ENCODE data around the gene DRC7. TPM values are rescaled to one million over a fixed set of nuclear protein-coding genes. Genes with fewer than 3 reads are reported as not detected.

The DRC7 gene
- total and polyA plus RNA-seq, 10 of the 15 experiments (the other 5 are each of a cell fraction or from before 2014, with no cell fraction given): 0.06 to 0.49 (median 0.14) TPM; not detected in 4

DNA sequence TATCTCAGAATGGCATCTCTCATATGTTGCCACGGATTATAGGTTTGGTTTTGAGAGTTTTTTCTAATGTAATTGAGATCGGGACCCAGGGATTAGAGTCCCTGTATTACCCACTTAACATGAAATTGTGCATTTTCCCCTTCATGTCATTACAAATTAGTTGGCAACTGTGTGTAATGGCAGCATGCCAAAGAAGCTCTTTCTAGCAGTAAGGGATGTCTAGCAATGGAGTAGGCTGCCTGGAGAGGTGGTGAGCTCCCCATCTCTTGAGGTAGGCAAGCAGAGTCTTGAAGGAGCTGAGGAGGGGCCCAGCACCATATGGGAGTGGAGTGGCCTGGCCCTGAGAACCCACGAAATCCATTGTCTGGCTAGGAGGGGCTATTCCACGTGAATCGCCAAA, 30.9 kb downstream of the DRC7 start:
- Histone ChIP-seq H2AFZ (ENCODE audit: control insufficient read depth, low read depth, low read length) (no peak overlapping the region), H3K4me3 (no peak overlapping the region), H3K79me2 (ENCODE audit: control insufficient read depth, insufficient read depth, low read length) (no peaks in the 10 kb centered on the region), H3K4me2 (ENCODE audit: control insufficient read depth, insufficient read depth) (no peak overlapping the region), H3K36me3 (ENCODE audit: control insufficient read depth in 2 of 2, insufficient read depth in 2 of 2, low read length in 1 of 2) (no peaks in the 10 kb centered on the region), H4K20me1 (ENCODE audit: control insufficient read depth, insufficient read depth) (no peaks in the 10 kb centered on the region), H3K9me3 (replicated peaks; ENCODE audit: control insufficient read depth, insufficient read depth, low read length) (no peaks in the 10 kb centered on the region), H3K9ac (ENCODE audit: control insufficient read depth, insufficient read depth, low read length) (no peak overlapping the region), H3K4me1 (ENCODE audit: control insufficient read depth, insufficient read depth, low read length) (no peaks in the 10 kb centered on the region), H3K27me3 (replicated peaks in 1 of 2; ENCODE audit: control insufficient read depth in 2 of 2, insufficient read depth in 2 of 2, low read length in 1 of 2) (no peaks in the 10 kb centered on the region), H3K27ac (ENCODE audit: control insufficient read depth, insufficient read depth) (no peak overlapping the region)
- FAIRE-seq (no peak), DNase-seq (ENCODE audit: low read depth, low spot score) (no peak), ATAC-seq (peak; percentile 10; the same call in 1 of the 3 replicates)
- no TSS peak for BruUV-seq (replicated peaks)
- WGBS (ENCODE audit: insufficient coverage, insufficient replicate concordance, low lambda C conversion rate, missing lambda C conversion rate): 43% methylated on average over 5 of the region's 5 CpGs
- RAD21 ChIA-PET (ENCODE audit: unreplicated experiment): interaction anchor here (1.1 to 1.5 kb wide), 2 partner anchors 10 to 25 kb away, joined by 4 to 5 read pairs; partner anchors contain the start of gene KATNB1
- in situ Hi-C loops (cut with MboI): no loop called here
- CTCF ChIA-PET: interaction anchor here (1.3 to 1.4 kb wide), 2 partner anchors 76 to 149 kb away, joined by 3 to 4 read pairs; no protein-coding TSS in a partner anchor
- POLR2A ChIA-PET: no interaction called here
- SMC1A ChIA-PET (ENCODE audit: uncharacterized antibody, unreplicated experiment): interaction anchor here (2.6 kb wide), 1 partner anchor 10 kb away, joined by 12 read pairs; the partner anchor contains the start of gene KATNB1
- intact Hi-C loops (cut with micrococcal nuclease; ENCODE audit: unreplicated experiment): no loop called here
- TF ChIP-seq TAF1 (IDR thresholded peaks at IDR 0.05; ENCODE audit: borderline replicate concordance, low read depth, low read length) (no peak), ZNF384 (IDR thresholded peaks at IDR 0.05; ENCODE audit: borderline replicate concordance, low read depth, low read length) (no peak)

DNA sequence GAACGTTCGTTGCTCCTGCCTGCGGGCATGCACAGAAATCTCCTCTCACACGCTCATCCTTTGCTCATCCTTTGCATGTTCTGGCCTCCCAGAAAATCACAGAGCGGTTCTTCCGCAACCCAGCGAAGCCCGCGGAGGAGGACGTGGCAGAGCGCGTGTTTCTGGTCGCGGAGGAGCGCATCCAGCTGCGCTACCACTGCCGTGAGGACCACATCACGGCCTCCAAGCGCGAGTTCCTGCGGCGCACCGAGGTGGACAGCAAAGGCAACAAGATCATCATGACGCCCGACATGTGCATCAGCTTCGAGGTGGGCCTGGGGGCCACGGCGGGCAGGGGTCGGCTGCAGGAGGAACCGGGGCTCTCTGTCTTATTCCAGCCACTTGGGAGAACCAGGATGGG, 31.4 kb downstream of the DRC7 start:
- H3K4me1 ChIP-seq (ENCODE audit: control insufficient read depth, insufficient read depth, low read length): no peaks in the 10 kb centered on the region
- H3K27me3 ChIP-seq (replicated peaks in 1 of 2; ENCODE audit: control insufficient read depth in 2 of 2, insufficient read depth in 2 of 2, low read length in 1 of 2): no peaks in the 10 kb centered on the region
- no peaks in the 10 kb centered on the region for H3K79me2 ChIP-seq (ENCODE audit: control insufficient read depth, insufficient read depth, low read length)
- no TSS peak for BruUV-seq (replicated peaks)
- intact Hi-C loops (cut with micrococcal nuclease; ENCODE audit: unreplicated experiment): no loop called here
- ATAC-seq (no peak), FAIRE-seq (no peak), DNase-seq (ENCODE audit: low read depth, low spot score) (no peak)
- CTCF ChIA-PET: interaction anchor here (1.3 to 1.5 kb wide), 3 partner anchors 10 to 150 kb away, joined by 3 to 4 read pairs (median 3); partner anchors contain the start of gene KATNB1
- no peak overlapping the region for H3K27ac ChIP-seq (ENCODE audit: control insufficient read depth, insufficient read depth)
- POLR2A ChIA-PET: no interaction called here
- H3K36me3 ChIP-seq (ENCODE audit: control insufficient read depth in 2 of 2, insufficient read depth in 2 of 2, low read length in 1 of 2): no peaks in the 10 kb centered on the region
- SMC1A ChIA-PET (ENCODE audit: uncharacterized antibody, unreplicated experiment): interaction anchor here (2.6 kb wide), 1 partner anchor 10 kb away, joined by 12 read pairs; the partner anchor contains the start of gene KATNB1
- no peak overlapping the region for H3K9ac ChIP-seq (ENCODE audit: control insufficient read depth, insufficient read depth, low read length)
- H3K9me3 ChIP-seq (replicated peaks; ENCODE audit: control insufficient read depth, insufficient read depth, low read length): no peaks in the 10 kb centered on the region
- in situ Hi-C loops (cut with MboI): no loop called here
- H3K4me2 ChIP-seq (ENCODE audit: control insufficient read depth, insufficient read depth): no peak overlapping the region
- no peaks in the 10 kb centered on the region for H4K20me1 ChIP-seq (ENCODE audit: control insufficient read depth, insufficient read depth)
- WGBS (ENCODE audit: insufficient coverage, insufficient replicate concordance, low lambda C conversion rate, missing lambda C conversion rate): 80% methylated on average over 30 of the region's 30 CpGs
- no peak overlapping the region for H3K4me3 ChIP-seq
- RAD21 ChIA-PET (ENCODE audit: unreplicated experiment): interaction anchor here (1.1 to 1.5 kb wide), 2 partner anchors 9 to 26 kb away, joined by 4 to 5 read pairs; partner anchors contain the start of gene KATNB1
- H2AFZ ChIP-seq (ENCODE audit: control insufficient read depth, low read depth, low read length): no peak overlapping the region
- TF ChIP-seq SIN3A (IDR thresholded peaks at IDR 0.05; ENCODE audit: low read depth, low read length) (no peak), ZBED1 (IDR thresholded peaks at IDR 0.05; ENCODE audit: borderline replicate concordance) (no peak), RAD21 (IDR thresholded peaks at IDR 0.05; ENCODE audit: insufficient read depth, low read depth, low read length) (no peak), RFX5 (IDR thresholded peaks at IDR 0.05; ENCODE audit: low read depth, low read length) (no peak), SMC3 (IDR thresholded peaks at IDR 0.05; ENCODE audit: borderline replicate concordance, low read length) (no peak), POLR2AphosphoS2 (IDR thresholded peaks at IDR 0.05; ENCODE audit: low read depth, low read length) (no peak), RBBP5 (conservative IDR thresholded peaks at IDR 0.05) (no peak), SPI1 (IDR thresholded peaks at IDR 0.05; ENCODE audit: borderline replicate concordance, insufficient read depth, low read depth, low read length) (no peak), IRF4 (IDR thresholded peaks at IDR 0.05; ENCODE audit: low read depth, low read length) (no peak), ZZZ3 (IDR thresholded peaks at IDR 0.05; ENCODE audit: control insufficient read depth, insufficient read length, low read depth) (no peak)
- TF ChIP-seq, protein P1, sequence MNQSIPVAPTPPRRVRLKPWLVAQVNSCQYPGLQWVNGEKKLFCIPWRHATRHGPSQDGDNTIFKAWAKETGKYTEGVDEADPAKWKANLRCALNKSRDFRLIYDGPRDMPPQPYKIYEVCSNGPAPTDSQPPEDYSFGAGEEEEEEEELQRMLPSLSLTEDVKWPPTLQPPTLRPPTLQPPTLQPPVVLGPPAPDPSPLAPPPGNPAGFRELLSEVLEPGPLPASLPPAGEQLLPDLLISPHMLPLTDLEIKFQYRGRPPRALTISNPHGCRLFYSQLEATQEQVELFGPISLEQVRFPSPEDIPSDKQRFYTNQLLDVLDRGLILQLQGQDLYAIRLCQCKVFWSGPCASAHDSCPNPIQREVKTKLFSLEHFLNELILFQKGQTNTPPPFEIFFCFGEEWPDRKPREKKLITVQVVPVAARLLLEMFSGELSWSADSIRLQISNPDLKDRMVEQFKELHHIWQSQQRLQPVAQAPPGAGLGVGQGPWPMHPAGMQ (IDR thresholded peaks at IDR 0.05; ENCODE audit: borderline replicate concordance): no peak
- TF ChIP-seq, protein P2, sequence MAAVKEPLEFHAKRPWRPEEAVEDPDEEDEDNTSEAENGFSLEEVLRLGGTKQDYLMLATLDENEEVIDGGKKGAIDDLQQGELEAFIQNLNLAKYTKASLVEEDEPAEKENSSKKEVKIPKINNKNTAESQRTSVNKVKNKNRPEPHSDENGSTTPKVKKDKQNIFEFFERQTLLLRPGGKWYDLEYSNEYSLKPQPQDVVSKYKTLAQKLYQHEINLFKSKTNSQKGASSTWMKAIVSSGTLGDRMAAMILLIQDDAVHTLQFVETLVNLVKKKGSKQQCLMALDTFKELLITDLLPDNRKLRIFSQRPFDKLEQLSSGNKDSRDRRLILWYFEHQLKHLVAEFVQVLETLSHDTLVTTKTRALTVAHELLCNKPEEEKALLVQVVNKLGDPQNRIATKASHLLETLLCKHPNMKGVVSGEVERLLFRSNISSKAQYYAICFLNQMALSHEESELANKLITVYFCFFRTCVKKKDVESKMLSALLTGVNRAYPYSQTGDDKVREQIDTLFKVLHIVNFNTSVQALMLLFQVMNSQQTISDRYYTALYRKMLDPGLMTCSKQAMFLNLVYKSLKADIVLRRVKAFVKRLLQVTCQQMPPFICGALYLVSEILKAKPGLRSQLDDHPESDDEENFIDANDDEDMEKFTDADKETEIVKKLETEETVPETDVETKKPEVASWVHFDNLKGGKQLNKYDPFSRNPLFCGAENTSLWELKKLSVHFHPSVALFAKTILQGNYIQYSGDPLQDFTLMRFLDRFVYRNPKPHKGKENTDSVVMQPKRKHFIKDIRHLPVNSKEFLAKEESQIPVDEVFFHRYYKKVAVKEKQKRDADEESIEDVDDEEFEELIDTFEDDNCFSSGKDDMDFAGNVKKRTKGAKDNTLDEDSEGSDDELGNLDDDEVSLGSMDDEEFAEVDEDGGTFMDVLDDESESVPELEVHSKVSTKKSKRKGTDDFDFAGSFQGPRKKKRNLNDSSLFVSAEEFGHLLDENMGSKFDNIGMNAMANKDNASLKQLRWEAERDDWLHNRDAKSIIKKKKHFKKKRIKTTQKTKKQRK (IDR thresholded peaks at IDR 0.05; ENCODE audit: low read depth, low read length): no peak
